K562 (cell line): ENCODE results near the gene PROKR1. TPM values are rescaled to one million over a fixed set of nuclear protein-coding genes. Genes with fewer than 3 reads are reported as not detected.
A peak's percentile ranks its signal among the peaks of the same experiment; 100 is the strongest.

Experiments used
- ARID4B ChIP-seq: sonication (generic); formaldehyde crosslinking; IDR thresholded peaks from 2 replicates; pipeline ENCODE4 v1.8.0; 2022; ENCODE audit warnings: mild to moderate bottlenecking, missing genetic modification reagents
- ATF7 ChIP-seq: fragments of 450-650 bp; IDR thresholded peaks from 2 replicates; pipeline ENCODE4 v1.7.1; 2014; ENCODE audit warnings: mild to moderate bottlenecking, moderate library complexity
- CBFB ChIP-seq: sonication (generic); formaldehyde crosslinking; IDR thresholded peaks from 2 replicates; pipeline ENCODE4 v1.4.0; 2020; ENCODE audit warnings: mild to moderate bottlenecking, missing genetic modification reagents
- CREB1 ChIP-seq, 2 experiments: sonication (generic) in 1 of 2; formaldehyde crosslinking in 1 of 2; IDR thresholded peaks; 2 replicates each; pipeline versions ENCODE4 v1.6.1 to v1.8.0; 2012 to 2022; ENCODE audit warnings: inconsistent platforms in 1 of 2, mild to moderate bottlenecking in 1 of 2, missing genetic modification reagents in 1 of 2, moderate library complexity in 1 of 2
- E2F3 ChIP-seq: fragments of 250-450 bp; sonication (Bioruptor Pico); IDR thresholded peaks from 2 replicates; pipeline ENCODE4 v1.4.0; 2020; ENCODE audit warnings: mild to moderate bottlenecking
- ETV5 ChIP-seq: sonication (generic); formaldehyde crosslinking; IDR thresholded peaks from 2 replicates; pipeline ENCODE4 v1.4.0; 2020; ENCODE audit warnings: low read depth, mild to moderate bottlenecking, missing genetic modification reagents
- GABPA ChIP-seq: fragments of 200-800 bp; sonication (Bioruptor generic); conservative IDR thresholded peaks from 2 replicates; pipeline ENCODE4 v1.6.1; 2016; ENCODE audit warnings: low read depth, missing genetic modification characterization, missing compliant biosample characterization
- GATAD2A ChIP-seq: fragments of 450-650 bp; IDR thresholded peaks from 2 replicates; pipeline ENCODE4 v1.6.1; 2017
- GTF2E2 ChIP-seq: fragments of 200-800 bp; sonication (Bioruptor generic); IDR thresholded peaks from 2 replicates; pipeline ENCODE4 v1.6.1; 2016; ENCODE audit warnings: missing genetic modification characterization, missing compliant biosample characterization
- HMGXB4 ChIP-seq: sonication (generic); formaldehyde crosslinking; IDR thresholded peaks from 2 replicates; pipeline ENCODE4 v1.8.1; 2023; ENCODE audit warnings: mild to moderate bottlenecking, missing genetic modification reagents
- MIER1 ChIP-seq: fragments of 450-650 bp; IDR thresholded peaks from 2 replicates; pipeline ENCODE4 v1.6.1; 2016; ENCODE audit warnings: antibody characterized with exemption, mild to moderate bottlenecking, low read depth
- NRF1 ChIP-seq, 2 experiments: fragments of 450-650 bp; IDR thresholded peaks in 1 of 2; conservative IDR thresholded peaks in 1 of 2; 2 replicates each; pipeline ENCODE4 v1.6.1; 2014; ENCODE audit warnings: mild to moderate bottlenecking in 2 of 2
- PYGO2 ChIP-seq: fragments of 450-650 bp; IDR thresholded peaks from 2 replicates; pipeline ENCODE4 v1.6.1; 2016; ENCODE audit warnings: mild to moderate bottlenecking, missing genetic modification characterization, moderate library complexity, missing compliant biosample characterization
- TCF3 ChIP-seq: sonication (generic); formaldehyde crosslinking; IDR thresholded peaks from 2 replicates; pipeline ENCODE4 v1.4.0; 2020; ENCODE audit warnings: mild to moderate bottlenecking, missing genetic modification reagents
- ZBTB49 ChIP-seq: sonication (generic); formaldehyde crosslinking; IDR thresholded peaks from 2 replicates; pipeline ENCODE4 v1.8.0; 2022; ENCODE audit warnings: missing genetic modification reagents, mild to moderate bottlenecking, borderline replicate concordance
- ZBTB9 ChIP-seq: fragments of 450-650 bp; formaldehyde crosslinking; IDR thresholded peaks from 2 replicates; pipeline ENCODE4 v1.4.0; 2020; ENCODE audit warnings: mild to moderate bottlenecking, moderate library complexity
- ZNF146 ChIP-seq: IDR thresholded peaks from one replicate; pipeline ENCODE4 v1.6.1; 2018; ENCODE audit warnings: missing compliant biosample characterization; ENCODE audit not compliant: unreplicated experiment
- ZNF24 ChIP-seq: fragments of 450-650 bp; IDR thresholded peaks from 2 replicates; pipeline ENCODE4 v1.6.1; 2016
- polyA plus RNA-seq, 8 experiments: library from polyadenylated mRNA; depleted of rRNA in 4 of 8; stranded (reverse) in 5 of 8; unstranded in 3 of 8; fragments of >200 nt; fragmentation: Nextera tagmentation in 2 of 8; fragmentation: Illumina TruSeq in 1 of 8; extraction: Ambion mirVana in 2 of 8; extraction: Trizol in 1 of 8; gene quantifications; 2 replicates each; pipeline versions ENCODE4 v1.2.1 to v1.2.3, GENCODE V29; 2011 to 2014; ENCODE audit warnings: inconsistent platforms in 1 of 8, missing spikeins in 1 of 8
- total RNA-seq, 7 experiments: library from RNA; depleted of rRNA in 6 of 7; stranded (reverse); fragments of >200 nt in 6 of 7; fragmentation: Illumina TruSeq in 2 of 7; extraction: Trizol in 2 of 7; gene quantifications; 2 replicates each; pipeline versions ENCODE4 v1.2.1 to v1.2.3, GENCODE V29; 2011 to 2021; ENCODE audit warnings: low replicate concordance in 1 of 7

The PROKR1 gene
- total and polyA plus RNA-seq, 9 of the 15 experiments (the other 6 are each of a cell fraction or from before 2014, with no cell fraction given), result 0.01 to 0.18 (median 0.09) TPM; not detected in 1

GRCh38 chr2:68606759-68607158 is 36.6 kb upstream of the PROKR1 start (continued):
- TF ChIP-seq ZBTB9 (CRISPR knock-in tag) (0 out of 2 replicates have a peak, but pooled peaks have one; percentile 32), CREB1 (IDR thresholded peaks at IDR 0.05) (no peak), CREB1 (CRISPR knock-in tag; IDR thresholded peaks at IDR 0.05) (no peak), CBFB (CRISPR knock-in tag) (no peak), GATAD2A (no peak), ZNF146 (no peak), E2F3 (no peak), ZNF24 (no peak), HMGXB4 (CRISPR knock-in tag) (no peak), MIER1 (no peak), TCF3 (CRISPR knock-in tag) (no peak), ARID4B (CRISPR knock-in tag) (no peak), ATF7 (no peak), ZBTB49 (CRISPR knock-in tag) (no peak), GABPA (tag) (no peak), GTF2E2 (no peak), NRF1 (conservative IDR thresholded peaks at IDR 0.05 in 1 of 2, IDR thresholded peaks at IDR 0.05 in 1 of 2) (no peak), ETV5 (no peak), PYGO2 (tag) (peak; percentile 75)
